Measurements from ENCODE around the gene TRAF2. TPM values are rescaled to one million over a fixed set of nuclear protein-coding genes. Genes with fewer than 3 reads are reported as not detected.

Gene TRAF2
- total and polyA plus RNA-seq, 4 donors: 4.7 to 14.9 (median 6.8) TPM

GRCh38 chr9:136917902-136918301 lies 31.6 kb downstream of the TRAF2 start:
- DNase-seq (ENCODE audit: low spot score): no peak
- no peaks in the 10 kb centered on the region for H3K4me1 ChIP-seq (ENCODE audit: control insufficient read depth in 4 of 4, insufficient read depth in 4 of 4, low read length in 3 of 4)
- TF ChIP-seq FOXA2 (IDR thresholded peaks at IDR 0.05) (no peak), EGR1 (IDR thresholded peaks at IDR 0.05; ENCODE audit: low read depth in 2 of 2) (no peak), FOXA1 (IDR thresholded peaks at IDR 0.05) (no peak), JUND (IDR thresholded peaks at IDR 0.05) (no peak), RXRA (IDR thresholded peaks at IDR 0.05) (no peak), NR2F2 (IDR thresholded peaks at IDR 0.05) (no peak), RAD21 (IDR thresholded peaks at IDR 0.05) (no peak), HNF4G (IDR thresholded peaks at IDR 0.05) (no peak), CTCF (IDR thresholded peaks at IDR 0.05; ENCODE audit: low read depth, low read length, missing input control) (no peak), YY1 (IDR thresholded peaks at IDR 0.05) (no peak), SP1 (IDR thresholded peaks at IDR 0.05) (no peak), HNF4A (conservative IDR thresholded peaks at IDR 0.05) (no peak), ZBTB33 (IDR thresholded peaks at IDR 0.05) (no peak)
- TF ChIP-seq, protein P1, sequence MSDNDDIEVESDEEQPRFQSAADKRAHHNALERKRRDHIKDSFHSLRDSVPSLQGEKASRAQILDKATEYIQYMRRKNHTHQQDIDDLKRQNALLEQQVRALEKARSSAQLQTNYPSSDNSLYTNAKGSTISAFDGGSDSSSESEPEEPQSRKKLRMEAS (IDR thresholded peaks at IDR 0.05): no peak
- TF ChIP-seq, protein P2, sequence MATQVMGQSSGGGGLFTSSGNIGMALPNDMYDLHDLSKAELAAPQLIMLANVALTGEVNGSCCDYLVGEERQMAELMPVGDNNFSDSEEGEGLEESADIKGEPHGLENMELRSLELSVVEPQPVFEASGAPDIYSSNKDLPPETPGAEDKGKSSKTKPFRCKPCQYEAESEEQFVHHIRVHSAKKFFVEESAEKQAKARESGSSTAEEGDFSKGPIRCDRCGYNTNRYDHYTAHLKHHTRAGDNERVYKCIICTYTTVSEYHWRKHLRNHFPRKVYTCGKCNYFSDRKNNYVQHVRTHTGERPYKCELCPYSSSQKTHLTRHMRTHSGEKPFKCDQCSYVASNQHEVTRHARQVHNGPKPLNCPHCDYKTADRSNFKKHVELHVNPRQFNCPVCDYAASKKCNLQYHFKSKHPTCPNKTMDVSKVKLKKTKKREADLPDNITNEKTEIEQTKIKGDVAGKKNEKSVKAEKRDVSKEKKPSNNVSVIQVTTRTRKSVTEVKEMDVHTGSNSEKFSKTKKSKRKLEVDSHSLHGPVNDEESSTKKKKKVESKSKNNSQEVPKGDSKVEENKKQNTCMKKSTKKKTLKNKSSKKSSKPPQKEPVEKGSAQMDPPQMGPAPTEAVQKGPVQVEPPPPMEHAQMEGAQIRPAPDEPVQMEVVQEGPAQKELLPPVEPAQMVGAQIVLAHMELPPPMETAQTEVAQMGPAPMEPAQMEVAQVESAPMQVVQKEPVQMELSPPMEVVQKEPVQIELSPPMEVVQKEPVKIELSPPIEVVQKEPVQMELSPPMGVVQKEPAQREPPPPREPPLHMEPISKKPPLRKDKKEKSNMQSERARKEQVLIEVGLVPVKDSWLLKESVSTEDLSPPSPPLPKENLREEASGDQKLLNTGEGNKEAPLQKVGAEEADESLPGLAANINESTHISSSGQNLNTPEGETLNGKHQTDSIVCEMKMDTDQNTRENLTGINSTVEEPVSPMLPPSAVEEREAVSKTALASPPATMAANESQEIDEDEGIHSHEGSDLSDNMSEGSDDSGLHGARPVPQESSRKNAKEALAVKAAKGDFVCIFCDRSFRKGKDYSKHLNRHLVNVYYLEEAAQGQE (IDR thresholded peaks at IDR 0.05): no peak
- TF ChIP-seq, protein P3, sequence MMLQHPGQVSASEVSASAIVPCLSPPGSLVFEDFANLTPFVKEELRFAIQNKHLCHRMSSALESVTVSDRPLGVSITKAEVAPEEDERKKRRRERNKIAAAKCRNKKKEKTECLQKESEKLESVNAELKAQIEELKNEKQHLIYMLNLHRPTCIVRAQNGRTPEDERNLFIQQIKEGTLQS (IDR thresholded peaks at IDR 0.05): no peak
- H3K27ac ChIP-seq (ENCODE audit: low read depth in 1 of 2, low read length in 2 of 2): no peak overlapping the region
- H3K9ac ChIP-seq (ENCODE audit: low read depth in 1 of 2, low read length in 2 of 2): no peak overlapping the region
- H3K36me3 ChIP-seq (ENCODE audit: control insufficient read depth in 4 of 4, insufficient read depth in 3 of 4, low read depth in 1 of 4, low read length in 3 of 4): peaks cover 8 to 48% (median 10%) of the 10 kb centered on the region in 4 donors
- no peaks in the 10 kb centered on the region for H3K27me3 ChIP-seq (ENCODE audit: control insufficient read depth in 4 of 4, insufficient read depth in 4 of 4, low read length in 3 of 4)
- H3K4me3 ChIP-seq (ENCODE audit: low read depth in 1 of 3, low read length in 3 of 3): no peak overlapping the region
- H3K9me3 ChIP-seq (ENCODE audit: control insufficient read depth in 4 of 4, low read length in 3 of 4): no peaks in the 10 kb centered on the region
- 96% methylated on average over 11 of the region's 11 CpGs for WGBS

DNA sequence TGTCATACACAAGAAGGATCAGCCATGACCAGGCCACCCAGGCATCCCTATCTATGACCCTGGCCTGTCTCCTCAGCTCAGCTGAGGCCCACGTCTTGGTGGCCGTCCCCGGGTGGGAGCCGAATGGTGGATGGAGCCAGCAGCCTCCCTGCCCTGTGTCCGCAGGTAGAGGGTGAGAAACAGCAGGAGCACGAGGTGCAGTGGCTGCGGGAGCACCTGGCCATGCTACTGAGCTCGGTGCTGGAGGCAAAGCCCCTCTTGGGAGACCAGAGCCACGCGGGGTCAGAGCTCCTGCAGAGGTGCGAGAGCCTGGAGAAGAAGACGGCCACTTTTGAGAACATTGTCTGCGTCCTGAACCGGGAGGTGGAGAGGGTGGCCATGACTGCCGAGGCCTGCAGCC lies 33.8 kb downstream of the TRAF2 start:
- no peak overlapping the region for H3K27ac ChIP-seq (ENCODE audit: low read depth in 1 of 2, low read length in 2 of 2)
- TF ChIP-seq JUND (IDR thresholded peaks at IDR 0.05) (no peak), EGR1 (IDR thresholded peaks at IDR 0.05; ENCODE audit: low read depth in 2 of 2) (no peak), NR2F2 (IDR thresholded peaks at IDR 0.05) (no peak), RXRA (IDR thresholded peaks at IDR 0.05) (no peak)
- TF ChIP-seq, protein P3 (IDR thresholded peaks at IDR 0.05): no peak
- H3K9me3 ChIP-seq (ENCODE audit: control insufficient read depth in 4 of 4, low read length in 3 of 4): no peaks in the 10 kb centered on the region
- H3K27me3 ChIP-seq (ENCODE audit: control insufficient read depth in 4 of 4, insufficient read depth in 4 of 4, low read length in 3 of 4): no peaks in the 10 kb centered on the region
- peaks cover 7 to 49% (median 10%) of the 10 kb centered on the region in 4 donors for H3K36me3 ChIP-seq (ENCODE audit: control insufficient read depth in 4 of 4, insufficient read depth in 3 of 4, low read depth in 1 of 4, low read length in 3 of 4)
- H3K4me1 ChIP-seq (ENCODE audit: control insufficient read depth in 4 of 4, insufficient read depth in 4 of 4, low read length in 3 of 4): no peaks in the 10 kb centered on the region
- WGBS: 95% methylated on average over 15 of the region's 15 CpGs
- H3K4me3 ChIP-seq (ENCODE audit: low read depth in 1 of 3, low read length in 3 of 3): no peak overlapping the region
- DNase-seq (ENCODE audit: low spot score): no peak
- no peak overlapping the region for H3K9ac ChIP-seq (ENCODE audit: low read depth in 1 of 2, low read length in 2 of 2)
